ENCODE data around the gene GIMAP6. TPM values are rescaled to one million over a fixed set of nuclear protein-coding genes. Genes with fewer than 3 reads are reported as not detected.
"Not testable (repeated sequence)": the region's sequence is repeated elsewhere in the genome, so short reads cannot be mapped to it uniquely, and the experiment has no call there.

The GIMAP6 gene
- 1.5 TPM for polyA plus RNA-seq (2013, experiment 1 of 2)
- 0.71 TPM for polyA plus RNA-seq (2013, experiment 2 of 2)

GRCh38 chr7:150631866-150632864, at the start of gene GIMAP6:
TSS of gene GIMAP6 (minus strand) at chr7:150632385. CDS start at chr7:150630142, 2,243 bp downstream.
- H3K36me3 ChIP-seq (ENCODE audit: control insufficient read depth, insufficient read depth, low read length) = no peaks in the 10 kb centered on the region
- no peak within 1 kb of the TSS for H3K27ac ChIP-seq (ENCODE audit: low read depth, low read length, severe bottlenecking)
- no peak within 1 kb of the TSS for H3K4me3 ChIP-seq (ENCODE audit: extremely low read depth, insufficient read depth, low read length, poor library complexity, severe bottlenecking)
- H3K9me3 ChIP-seq (ENCODE audit: control insufficient read depth, low read length) = no peaks in the 10 kb centered on the region
- WGBS, 2 experiments (ENCODE audit: insufficient coverage in 2 of 2) = 91 to 94% methylated on average over 6 to 8 of the region's 9 CpGs
- no peaks in the 10 kb centered on the region for H3K4me1 ChIP-seq (ENCODE audit: control insufficient read depth, insufficient read depth, low read length, poor library complexity, severe bottlenecking)

- H3K36me3 ChIP-seq (ENCODE audit: control insufficient read depth, insufficient read depth, low read length); H3K27ac ChIP-seq (ENCODE audit: low read depth, low read length, severe bottlenecking); H3K4me3 ChIP-seq (ENCODE audit: extremely low read depth, insufficient read depth, low read length, poor library complexity, severe bottlenecking); H3K4me1 ChIP-seq (ENCODE audit: control insufficient read depth, insufficient read depth, low read length, poor library complexity, severe bottlenecking); H3K9me3 ChIP-seq (ENCODE audit: control insufficient read depth, low read length): not testable (repeated sequence)
- WGBS, 2 experiments (ENCODE audit: insufficient coverage in 2 of 2) = no CpG with 5 or more reads among the region's 2 CpGs
Observed at GRCh38 chr7:150680364-150680763, 48.2 kb upstream of the GIMAP6 start.

GRCh38 chr7:150678601-150679000, 46.4 kb upstream of the GIMAP6 start:
- H3K9me3 ChIP-seq (ENCODE audit: control insufficient read depth, low read length); H3K36me3 ChIP-seq (ENCODE audit: control insufficient read depth, insufficient read depth, low read length); H3K4me1 ChIP-seq (ENCODE audit: control insufficient read depth, insufficient read depth, low read length, poor library complexity, severe bottlenecking); H3K4me3 ChIP-seq (ENCODE audit: extremely low read depth, insufficient read depth, low read length, poor library complexity, severe bottlenecking); H3K27ac ChIP-seq (ENCODE audit: low read depth, low read length, severe bottlenecking): not testable (repeated sequence)
- 87 to 94% methylated on average over 9 to 10 of the region's 11 CpGs for WGBS, 2 experiments (ENCODE audit: insufficient coverage in 2 of 2)

- H3K9me3 ChIP-seq (ENCODE audit: control insufficient read depth, low read length); H3K4me1 ChIP-seq (ENCODE audit: control insufficient read depth, insufficient read depth, low read length, poor library complexity, severe bottlenecking); H3K27ac ChIP-seq (ENCODE audit: low read depth, low read length, severe bottlenecking); H3K36me3 ChIP-seq (ENCODE audit: control insufficient read depth, insufficient read depth, low read length); H3K4me3 ChIP-seq (ENCODE audit: extremely low read depth, insufficient read depth, low read length, poor library complexity, severe bottlenecking): not testable (repeated sequence)
- no CpG with 5 or more reads among the region's 3 CpGs for WGBS, 2 experiments (ENCODE audit: insufficient coverage in 2 of 2)
Observed at GRCh38 chr7:150676854-150677253, 44.7 kb upstream of the GIMAP6 start.

- not testable (repeated sequence) for H3K27ac ChIP-seq (ENCODE audit: low read depth, low read length, severe bottlenecking); H3K4me1 ChIP-seq (ENCODE audit: control insufficient read depth, insufficient read depth, low read length, poor library complexity, severe bottlenecking); H3K9me3 ChIP-seq (ENCODE audit: control insufficient read depth, low read length); H3K36me3 ChIP-seq (ENCODE audit: control insufficient read depth, insufficient read depth, low read length); H3K4me3 ChIP-seq (ENCODE audit: extremely low read depth, insufficient read depth, low read length, poor library complexity, severe bottlenecking)
Observed at GRCh38 chr7:150676276-150676675, 44.1 kb upstream of the GIMAP6 start.

GRCh38 chr7:150675714-150676113, 43.5 kb upstream of the GIMAP6 start:
- Histone ChIP-seq H3K9me3 (ENCODE audit: control insufficient read depth, low read length) (no peaks in the 10 kb centered on the region), H3K27ac (ENCODE audit: low read depth, low read length, severe bottlenecking) (no peak overlapping the region), H3K4me1 (ENCODE audit: control insufficient read depth, insufficient read depth, low read length, poor library complexity, severe bottlenecking) (no peaks in the 10 kb centered on the region), H3K36me3 (ENCODE audit: control insufficient read depth, insufficient read depth, low read length) (no peaks in the 10 kb centered on the region), H3K4me3 (ENCODE audit: extremely low read depth, insufficient read depth, low read length, poor library complexity, severe bottlenecking) (no peak overlapping the region)
- WGBS, 2 experiments (ENCODE audit: insufficient coverage in 2 of 2) = 100% methylated on average over 2 of the region's 2 CpGs; no CpG with 5 or more reads in 1 of the 2 experiments

GRCh38 chr7:150671798-150672585, 39.8 kb upstream of the GIMAP6 start:
- not testable (repeated sequence) for H3K4me3 ChIP-seq (ENCODE audit: extremely low read depth, insufficient read depth, low read length, poor library complexity, severe bottlenecking); H3K9me3 ChIP-seq (ENCODE audit: control insufficient read depth, low read length); H3K36me3 ChIP-seq (ENCODE audit: control insufficient read depth, insufficient read depth, low read length); H3K27ac ChIP-seq (ENCODE audit: low read depth, low read length, severe bottlenecking); H3K4me1 ChIP-seq (ENCODE audit: control insufficient read depth, insufficient read depth, low read length, poor library complexity, severe bottlenecking)
- 75 to 93% methylated on average over 2 to 4 of the region's 7 CpGs for WGBS, 2 experiments (ENCODE audit: insufficient coverage in 2 of 2)

- H3K4me3 ChIP-seq (ENCODE audit: extremely low read depth, insufficient read depth, low read length, poor library complexity, severe bottlenecking) = no peak overlapping the region
- H3K9me3 ChIP-seq (ENCODE audit: control insufficient read depth, low read length) = no peaks in the 10 kb centered on the region
- H3K36me3 ChIP-seq (ENCODE audit: control insufficient read depth, insufficient read depth, low read length) = no peaks in the 10 kb centered on the region
- no peaks in the 10 kb centered on the region for H3K4me1 ChIP-seq (ENCODE audit: control insufficient read depth, insufficient read depth, low read length, poor library complexity, severe bottlenecking)
- no peak overlapping the region for H3K27ac ChIP-seq (ENCODE audit: low read depth, low read length, severe bottlenecking)
Observed at GRCh38 chr7:150668977-150669376, 36.8 kb upstream of the GIMAP6 start.

- no peaks in the 10 kb centered on the region for H3K36me3 ChIP-seq (ENCODE audit: control insufficient read depth, insufficient read depth, low read length)
- no peaks in the 10 kb centered on the region for H3K9me3 ChIP-seq (ENCODE audit: control insufficient read depth, low read length)
- no peak overlapping the region for H3K4me3 ChIP-seq (ENCODE audit: extremely low read depth, insufficient read depth, low read length, poor library complexity, severe bottlenecking)
- no peak overlapping the region for H3K27ac ChIP-seq (ENCODE audit: low read depth, low read length, severe bottlenecking)
- no peaks in the 10 kb centered on the region for H3K4me1 ChIP-seq (ENCODE audit: control insufficient read depth, insufficient read depth, low read length, poor library complexity, severe bottlenecking)
- WGBS, 2 experiments (ENCODE audit: insufficient coverage in 2 of 2) = no CpG with 5 or more reads among the region's 1 CpG
Observed at GRCh38 chr7:150668472-150668911, 36.3 kb upstream of the GIMAP6 start.

- H3K27ac ChIP-seq (ENCODE audit: low read depth, low read length, severe bottlenecking) = no peak overlapping the region
- H3K4me1 ChIP-seq (ENCODE audit: control insufficient read depth, insufficient read depth, low read length, poor library complexity, severe bottlenecking) = no peaks in the 10 kb centered on the region
- H3K4me3 ChIP-seq (ENCODE audit: extremely low read depth, insufficient read depth, low read length, poor library complexity, severe bottlenecking) = no peak overlapping the region
- no peaks in the 10 kb centered on the region for H3K9me3 ChIP-seq (ENCODE audit: control insufficient read depth, low read length)
- no peaks in the 10 kb centered on the region for H3K36me3 ChIP-seq (ENCODE audit: control insufficient read depth, insufficient read depth, low read length)
Observed at GRCh38 chr7:150666412-150666811, 34.2 kb upstream of the GIMAP6 start.

- H3K4me3 ChIP-seq (ENCODE audit: extremely low read depth, insufficient read depth, low read length, poor library complexity, severe bottlenecking) = no peak overlapping the region
- 93 to 95% methylated on average over 2 of the region's 2 CpGs for WGBS, 2 experiments (ENCODE audit: insufficient coverage in 2 of 2)
- H3K27ac ChIP-seq (ENCODE audit: low read depth, low read length, severe bottlenecking) = no peak overlapping the region
- H3K36me3 ChIP-seq (ENCODE audit: control insufficient read depth, insufficient read depth, low read length) = no peaks in the 10 kb centered on the region
- no peaks in the 10 kb centered on the region for H3K9me3 ChIP-seq (ENCODE audit: control insufficient read depth, low read length)
- H3K4me1 ChIP-seq (ENCODE audit: control insufficient read depth, insufficient read depth, low read length, poor library complexity, severe bottlenecking) = no peaks in the 10 kb centered on the region
Observed at GRCh38 chr7:150665896-150666295, 33.7 kb upstream of the GIMAP6 start.
